Measurements from ENCODE around the gene ACIN1. TPM values are rescaled to one million over a fixed set of nuclear protein-coding genes. Genes with fewer than 3 reads are reported as not detected.

Gene ACIN1
- total and polyA plus RNA-seq, 12 donors = 35.7 to 119 (median 68.0) TPM

- peaks cover 0 to 79% (median 44%) of the 10 kb centered on the region in 9 donors for H3K36me3 ChIP-seq
- H3K27me3 ChIP-seq = no peaks in the 10 kb centered on the region
- TF ChIP-seq, protein P1, sequence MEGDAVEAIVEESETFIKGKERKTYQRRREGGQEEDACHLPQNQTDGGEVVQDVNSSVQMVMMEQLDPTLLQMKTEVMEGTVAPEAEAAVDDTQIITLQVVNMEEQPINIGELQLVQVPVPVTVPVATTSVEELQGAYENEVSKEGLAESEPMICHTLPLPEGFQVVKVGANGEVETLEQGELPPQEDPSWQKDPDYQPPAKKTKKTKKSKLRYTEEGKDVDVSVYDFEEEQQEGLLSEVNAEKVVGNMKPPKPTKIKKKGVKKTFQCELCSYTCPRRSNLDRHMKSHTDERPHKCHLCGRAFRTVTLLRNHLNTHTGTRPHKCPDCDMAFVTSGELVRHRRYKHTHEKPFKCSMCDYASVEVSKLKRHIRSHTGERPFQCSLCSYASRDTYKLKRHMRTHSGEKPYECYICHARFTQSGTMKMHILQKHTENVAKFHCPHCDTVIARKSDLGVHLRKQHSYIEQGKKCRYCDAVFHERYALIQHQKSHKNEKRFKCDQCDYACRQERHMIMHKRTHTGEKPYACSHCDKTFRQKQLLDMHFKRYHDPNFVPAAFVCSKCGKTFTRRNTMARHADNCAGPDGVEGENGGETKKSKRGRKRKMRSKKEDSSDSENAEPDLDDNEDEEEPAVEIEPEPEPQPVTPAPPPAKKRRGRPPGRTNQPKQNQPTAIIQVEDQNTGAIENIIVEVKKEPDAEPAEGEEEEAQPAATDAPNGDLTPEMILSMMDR (IDR thresholded peaks at IDR 0.05) = no peak
- no peak for ATAC-seq
- 12% methylated on average over 10 of the region's 10 CpGs for WGBS, 2 donors
- peaks cover 15 to 47% (median 41%) of the 10 kb centered on the region in 9 donors for H3K4me1 ChIP-seq
- no peak for DNase-seq
- peak overlapping the region in 9 of 10 donors; percentile 75 to 88 (median 84) for H3K27ac ChIP-seq
- H3K4me3 ChIP-seq = peak overlapping the region in 9 of 10 donors; percentile 47 to 70 (median 66)
- intact Hi-C loops (cut with DNase I) = loop anchor here in 2 of 10 donors (1.0 to 2.0 kb wide), 2 partner anchors 24 kb away; partner anchors contain the start of genes ACIN1 (in 1 of the 2) and C14orf119 (in 1 of the 2)
- no peaks in the 10 kb centered on the region for H3K9me3 ChIP-seq
These were observed 24.4 kb downstream of the ACIN1 start for GRCh38 chr14:23070262-23071129.

DNA sequence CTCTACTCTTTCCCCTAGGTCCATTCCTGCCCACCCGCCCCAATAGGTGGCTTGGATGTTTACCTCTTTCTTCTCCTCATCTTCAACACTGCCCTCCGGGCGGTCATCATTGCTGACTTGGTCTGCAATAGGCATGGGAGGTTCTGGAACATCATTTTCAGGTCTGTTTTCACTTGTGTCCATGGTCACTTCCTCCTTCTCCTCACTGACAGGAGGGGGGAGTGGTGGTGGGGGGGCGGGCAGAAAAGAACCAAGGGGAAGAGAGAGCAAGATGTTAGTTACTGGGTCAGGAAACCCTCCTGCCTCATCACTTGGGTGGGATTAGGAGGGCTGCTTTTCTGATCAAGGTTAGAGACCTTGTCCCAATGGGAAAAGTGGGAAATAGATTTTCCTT lies 25.5 kb downstream of the ACIN1 start:
- no peaks in the 10 kb centered on the region for H3K9me3 ChIP-seq
- peak overlapping the region in 3 of 10 donors; percentile 8 to 45 (median 25) for H3K27ac ChIP-seq
- H3K36me3 ChIP-seq = peaks cover 0 to 79% (median 38%) of the 10 kb centered on the region in 9 donors
- no peak overlapping the region for H3K4me3 ChIP-seq
- peaks cover 15 to 47% (median 41%) of the 10 kb centered on the region in 9 donors for H3K4me1 ChIP-seq
- DNase-seq (no peak), ATAC-seq (peak in 1 of 8 donors; percentile 2)
- intact Hi-C loops (cut with DNase I) = loop anchor here in 3 of 10 donors (2.0 to 10.0 kb wide), 5 partner anchors 38 to 485 kb away; partner anchors contain the start of gene DAD1 (in 1 of the 3)
- WGBS, 2 donors = 84% methylated on average over 4 of the region's 4 CpGs
- no peaks in the 10 kb centered on the region for H3K27me3 ChIP-seq
- TF ChIP-seq, protein P1 (IDR thresholded peaks at IDR 0.05) = no peak

DNA sequence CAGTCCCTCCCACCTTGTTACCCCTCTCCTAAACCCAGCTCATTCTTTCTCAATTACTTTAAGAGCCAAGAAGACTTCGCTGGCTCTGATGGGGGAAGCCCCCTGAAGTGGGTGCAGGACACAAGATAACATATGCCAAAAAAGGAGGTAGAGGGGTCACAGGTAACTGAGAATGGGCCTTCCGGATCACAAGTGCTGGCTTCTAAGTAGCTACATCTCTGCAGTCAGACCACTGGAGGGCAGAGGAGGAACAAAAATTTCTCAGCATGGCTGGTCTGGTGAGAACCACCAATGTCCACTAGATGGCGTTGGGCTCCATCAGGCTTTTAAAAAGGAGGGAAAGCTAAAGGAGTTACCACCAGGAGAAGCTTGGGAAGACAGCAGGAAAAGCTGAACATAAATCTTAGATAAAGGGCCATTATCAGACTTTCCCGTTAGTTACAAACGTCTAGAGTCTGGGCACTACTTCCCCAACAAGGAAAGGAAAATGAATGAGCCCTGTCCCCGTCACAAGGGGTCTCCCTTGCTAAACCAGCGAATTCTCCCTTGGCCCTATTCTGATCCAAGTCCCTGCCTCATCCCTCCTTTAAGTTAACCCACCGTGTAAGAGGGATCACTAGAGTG lies 26.0 kb downstream of the ACIN1 start:
- Histone ChIP-seq H3K36me3 (peaks cover 0 to 79% (median 41%) of the 10 kb centered on the region in 9 donors), H3K4me3 (no peak overlapping the region), H3K4me1 (peaks cover 15 to 47% (median 41%) of the 10 kb centered on the region in 9 donors), H3K27me3 (no peaks in the 10 kb centered on the region), H3K27ac (peak overlapping the region in 4 of 10 donors; percentile 4 to 45 (median 16)), H3K9me3 (no peaks in the 10 kb centered on the region)
- TF ChIP-seq, protein P1 (IDR thresholded peaks at IDR 0.05) = peak; percentile 91 to 100 (median 98)
- intact Hi-C loops (cut with DNase I) = loop anchor here in 3 of 10 donors (2.0 to 10.0 kb wide), 5 partner anchors 38 to 484 kb away; partner anchors contain the start of gene DAD1 (in 1 of the 3)
- peak in 1 of 2 donors; percentile 87 for DNase-seq
- WGBS, 2 donors = 27 to 28% methylated on average over 8 of the region's 8 CpGs
- ATAC-seq = peak; percentile 57 to 78 (median 68)

Data from heart right ventricle (tissue), 16 donors.